Measurements from ENCODE around the gene P2RY6. TPM values are rescaled to one million over a fixed set of nuclear protein-coding genes. Genes with fewer than 3 reads are reported as not detected.

Gene P2RY6
- total RNA-seq, 1 donor from 2014 or later: 3.0 TPM

GRCh38 chr11:73233211-73233610 is 38.9 kb upstream of the P2RY6 start:
- Mint-ChIP-seq H3K27me3 (no peaks in the 10 kb centered on the region), H3K4me1 (ENCODE audit: unreplicated experiment) (peaks cover 29% of the 10 kb centered on the region), H3K36me3 (no peaks in the 10 kb centered on the region), H3K9me3 (no peaks in the 10 kb centered on the region), H3K4me3 (no peak overlapping the region), H3K27ac (no peak overlapping the region)
- no peak for TF ChIP-seq CTCF (conservative IDR thresholded peaks at IDR 0.05)
- DNase-seq (ENCODE audit: extremely low spot score, unreplicated experiment): no peak

GRCh38 chr11:73233692-73234470 is 38.3 kb upstream of the P2RY6 start:
- no peak for TF ChIP-seq CTCF (conservative IDR thresholded peaks at IDR 0.05)
- DNase-seq (ENCODE audit: extremely low spot score, unreplicated experiment): no peak
- no peaks in the 10 kb centered on the region for H3K27me3 Mint-ChIP-seq
- H3K36me3 Mint-ChIP-seq: no peaks in the 10 kb centered on the region
- peaks cover 23% of the 10 kb centered on the region for H3K4me1 Mint-ChIP-seq (ENCODE audit: unreplicated experiment)
- no peaks in the 10 kb centered on the region for H3K9me3 Mint-ChIP-seq
- no peak overlapping the region for H3K27ac Mint-ChIP-seq
- no peak overlapping the region for H3K4me3 Mint-ChIP-seq

GRCh38 chr11:73234471-73235181 is 37.5 kb upstream of the P2RY6 start:
- no peak for TF ChIP-seq CTCF (conservative IDR thresholded peaks at IDR 0.05)
- no peaks in the 10 kb centered on the region for H3K27me3 Mint-ChIP-seq
- H3K9me3 Mint-ChIP-seq: no peaks in the 10 kb centered on the region
- no peak for DNase-seq (ENCODE audit: extremely low spot score, unreplicated experiment)
- no peak overlapping the region for H3K27ac Mint-ChIP-seq
- no peaks in the 10 kb centered on the region for H3K36me3 Mint-ChIP-seq
- H3K4me3 Mint-ChIP-seq: no peak overlapping the region
- H3K4me1 Mint-ChIP-seq (ENCODE audit: unreplicated experiment): peaks cover 15% of the 10 kb centered on the region

- Mint-ChIP-seq H3K4me1 (ENCODE audit: unreplicated experiment) (peaks cover 8% of the 10 kb centered on the region), H3K27me3 (no peaks in the 10 kb centered on the region), H3K27ac (no peak overlapping the region)
Observed at GRCh38 chr11:73235236-73235786, 36.8 kb upstream of the P2RY6 start.

More at GRCh38 chr11:73235236-73235786, 36.8 kb upstream of the P2RY6 start:
- Mint-ChIP-seq H3K4me3 (no peak overlapping the region), H3K36me3 (no peaks in the 10 kb centered on the region), H3K9me3 (no peaks in the 10 kb centered on the region)
- no peak for DNase-seq (ENCODE audit: extremely low spot score, unreplicated experiment)
- no peak for TF ChIP-seq CTCF (conservative IDR thresholded peaks at IDR 0.05)
